Dermis microvascular lymphatic vessel endothelial cell (primary cell): ENCODE results near the gene SPATA13. TPM values are rescaled to one million over a fixed set of nuclear protein-coding genes. Genes with fewer than 3 reads are reported as not detected.
A peak's percentile ranks its signal among the peaks of the same experiment; 100 is the strongest.

Experiments used
- DNase-seq, 2 donors: peaks; one replicate each; pipeline versions ENCODE4 v3.0.0 to v3.0.0-alpha.2; 2010; ENCODE audit warnings: low read depth in 2 of 2
- total RNA-seq: library from RNA; depleted of rRNA; stranded (reverse); fragments of >200 nt; gene quantifications from 2 replicates; pipeline ENCODE4 v1.2.1, GENCODE V29; 2014

Gene SPATA13
- total RNA-seq, 1 donor from 2014 or later: 2.1 TPM

DNA sequence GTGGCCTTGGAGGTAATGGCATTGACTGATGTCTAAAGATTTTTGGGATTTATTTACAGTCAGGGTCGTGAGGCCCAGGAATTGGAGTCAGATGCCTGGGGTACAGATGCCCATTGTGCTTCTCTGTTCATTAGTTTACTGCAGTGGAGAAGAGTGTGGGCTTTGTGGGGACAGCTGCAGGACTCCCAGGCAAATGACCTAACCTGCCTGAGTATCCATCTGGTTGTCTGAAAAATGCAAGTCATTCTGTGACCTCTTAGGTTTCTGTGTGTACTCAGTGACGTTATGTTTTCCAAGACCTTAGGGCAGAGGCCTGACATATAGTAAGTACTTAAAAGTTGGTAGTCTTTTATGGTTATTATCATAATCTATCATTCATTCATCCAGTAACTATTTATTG is 60.5 kb downstream of the SPATA13 start:
- DNase-seq: no peak

DNA sequence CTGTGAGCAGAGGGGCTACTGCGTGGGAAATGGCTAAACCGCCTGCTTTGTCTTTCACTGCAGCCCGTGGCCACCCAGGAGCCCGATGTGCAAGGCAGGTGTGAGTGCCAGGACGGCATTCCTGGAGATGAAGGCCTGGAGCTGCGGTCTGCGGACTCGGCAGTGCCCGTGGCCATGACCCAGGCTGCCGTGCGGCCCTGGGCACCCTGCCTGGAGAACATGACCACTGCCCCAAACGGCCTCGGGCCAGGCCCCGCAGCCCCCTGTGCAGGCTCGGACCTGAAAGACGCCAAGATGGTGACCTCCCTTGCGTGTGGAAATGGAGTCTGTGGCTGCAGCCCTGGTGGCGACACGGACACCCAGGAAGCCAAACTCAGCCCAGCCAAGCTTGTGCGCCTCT is 62.2 kb downstream of the SPATA13 start:
- no peak for DNase-seq

DNA sequence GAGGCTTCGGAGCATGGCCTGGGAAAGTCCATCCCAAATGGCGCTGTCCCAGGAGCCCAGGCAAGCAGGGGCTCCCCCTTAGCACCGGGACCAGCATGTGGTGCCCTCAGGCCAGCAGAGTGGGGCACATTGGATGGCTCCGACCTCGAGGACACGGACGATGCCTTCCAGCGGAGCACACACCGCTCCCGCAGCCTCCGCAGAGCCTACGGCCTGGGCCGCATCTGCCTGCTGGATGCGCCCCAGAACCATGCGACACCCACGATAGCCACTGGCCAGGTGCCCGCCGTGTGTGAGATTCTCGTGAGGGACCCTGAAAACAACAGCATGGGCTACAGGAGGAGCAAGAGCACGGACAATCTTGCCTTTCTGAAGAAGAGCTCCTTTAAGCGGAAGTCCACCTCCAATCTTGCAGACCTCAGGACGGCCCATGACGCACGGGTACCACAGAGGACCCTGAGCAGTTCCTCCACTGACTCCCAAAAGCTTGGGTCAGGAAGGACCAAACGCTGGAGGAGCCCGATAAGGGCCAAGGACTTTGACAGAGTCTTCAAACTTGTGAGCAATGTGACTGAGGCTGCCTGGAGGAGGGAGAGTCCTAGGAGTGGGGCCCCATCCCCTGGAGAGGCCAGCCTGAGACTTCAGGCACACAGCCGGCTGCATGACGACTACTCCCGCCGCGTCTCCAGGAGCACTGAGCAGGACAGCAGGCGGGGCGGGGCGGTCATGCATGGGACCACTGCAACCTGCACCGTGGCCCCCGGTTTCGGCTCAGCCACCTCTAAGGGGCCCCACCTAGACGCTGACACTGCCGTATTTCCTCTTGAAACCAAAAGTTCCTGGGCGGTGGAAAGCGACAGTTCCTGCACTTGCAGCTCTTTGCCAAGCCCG is 63.1 kb downstream of the SPATA13 start:
- no peak for DNase-seq

DNA sequence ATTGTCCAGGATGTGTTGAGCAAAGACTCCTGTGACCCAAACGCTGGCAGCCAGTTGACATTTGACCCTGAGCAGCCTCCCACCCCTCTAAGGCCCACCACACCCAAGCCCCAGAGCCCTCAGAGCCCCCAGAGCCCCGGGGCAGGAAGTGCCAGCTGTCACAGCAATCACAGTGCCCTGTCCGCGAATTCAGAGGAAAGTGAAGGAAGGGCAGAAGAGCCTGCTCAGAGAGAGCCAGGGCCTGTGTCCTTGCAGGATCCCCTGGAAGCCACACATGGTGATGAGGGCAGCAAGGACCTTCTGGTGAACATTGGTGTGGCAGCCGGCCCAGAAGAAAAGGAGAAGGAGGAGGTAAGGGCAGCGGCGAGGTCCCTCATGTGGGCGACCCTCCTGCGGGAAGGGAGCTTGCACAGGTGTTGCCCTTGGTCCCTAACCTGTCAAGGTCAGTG is 63.7 kb downstream of the SPATA13 start:
- no peak for DNase-seq

DNA sequence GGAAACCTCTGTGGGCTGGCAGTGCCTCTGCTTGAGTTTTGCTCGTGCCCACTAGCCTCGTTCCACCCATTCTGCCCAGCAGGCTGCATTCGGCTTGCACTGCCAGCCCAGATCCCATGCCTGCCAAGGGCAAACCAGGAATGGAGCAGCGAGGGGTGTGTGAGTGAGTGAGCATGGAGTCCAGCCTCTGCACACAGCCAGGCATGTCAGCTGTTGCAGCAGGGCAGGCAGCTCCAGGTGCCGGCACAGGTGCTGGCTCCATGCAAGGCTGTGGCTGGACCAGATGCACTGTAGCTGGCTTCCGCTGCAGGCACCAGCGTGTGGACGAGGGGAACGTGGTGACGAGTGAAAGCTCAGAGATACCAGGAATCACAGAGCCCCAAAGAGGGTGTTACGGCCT is 64.5 kb downstream of the SPATA13 start:
- DNase-seq: no peak

DNA sequence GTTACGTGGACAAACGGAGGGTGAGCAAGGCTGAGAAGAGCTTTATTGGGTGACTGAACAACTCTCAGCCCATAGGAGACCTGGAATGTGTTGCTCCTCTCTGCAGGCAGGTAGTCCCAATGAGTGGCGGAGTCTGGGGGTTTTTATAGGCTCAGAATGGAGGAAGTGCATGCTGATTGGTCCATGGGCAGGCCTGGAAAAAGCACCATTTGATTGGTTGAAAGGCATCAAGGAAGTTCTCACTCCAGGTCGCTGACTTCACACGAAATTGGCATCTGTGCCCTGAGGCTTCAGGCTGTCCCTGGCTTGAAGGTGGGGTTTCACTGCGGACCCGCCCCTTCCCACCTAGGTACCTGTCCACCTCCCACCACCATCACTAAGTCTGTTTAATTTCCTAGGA is 65.4 kb downstream of the SPATA13 start:
- DNase-seq: no peak

DNA sequence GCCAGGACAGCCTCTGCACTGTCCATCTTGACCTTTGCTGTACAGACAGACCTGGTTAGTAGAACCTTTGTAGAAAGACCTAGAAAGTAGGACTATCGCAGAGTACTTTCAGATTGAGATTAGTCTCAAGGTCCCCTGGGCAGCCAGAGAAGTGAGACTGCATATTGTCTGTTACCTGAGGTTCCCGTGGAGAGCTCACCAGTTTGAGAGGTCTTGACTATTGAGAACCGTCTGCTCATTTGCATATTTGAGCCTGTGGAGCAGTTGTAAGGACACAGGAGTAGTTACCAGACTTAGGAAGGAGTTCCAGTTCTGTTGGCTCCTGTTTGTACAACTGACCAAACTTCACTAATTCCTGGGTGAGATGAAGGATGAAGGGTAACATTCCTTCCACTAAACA is 66.2 kb downstream of the SPATA13 start:
- no peak for DNase-seq

DNA sequence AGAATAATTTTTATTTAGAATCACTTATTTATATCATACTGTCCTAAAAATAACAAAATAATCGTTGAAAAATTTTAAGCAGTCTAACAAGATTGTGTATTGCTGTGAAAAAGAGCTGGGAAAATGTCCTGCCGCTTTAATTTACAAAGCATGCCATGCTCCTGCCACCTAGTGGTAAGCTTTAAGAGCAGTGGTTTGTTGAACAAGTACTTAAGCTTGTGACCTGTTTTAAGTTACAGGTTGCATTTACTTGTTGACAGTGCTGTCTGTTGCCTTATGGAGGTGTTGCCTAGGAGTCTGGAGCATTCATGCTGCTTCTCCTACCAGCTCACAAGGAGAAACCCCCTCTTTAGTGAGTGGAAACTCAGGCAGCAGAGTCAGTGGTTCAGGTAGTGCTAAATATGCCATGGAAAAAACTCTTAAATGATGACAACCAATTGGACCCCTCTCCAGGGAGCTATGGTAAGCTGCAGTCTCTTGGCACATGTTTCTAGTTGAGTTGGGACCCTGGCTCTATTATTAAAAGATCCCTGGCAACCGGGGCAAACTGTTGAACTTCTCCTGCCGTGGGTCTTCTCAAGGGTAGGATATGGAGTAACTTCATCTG is 68.4 kb downstream of the SPATA13 start:
- peak; percentile 47 to 70 for DNase-seq

DNA sequence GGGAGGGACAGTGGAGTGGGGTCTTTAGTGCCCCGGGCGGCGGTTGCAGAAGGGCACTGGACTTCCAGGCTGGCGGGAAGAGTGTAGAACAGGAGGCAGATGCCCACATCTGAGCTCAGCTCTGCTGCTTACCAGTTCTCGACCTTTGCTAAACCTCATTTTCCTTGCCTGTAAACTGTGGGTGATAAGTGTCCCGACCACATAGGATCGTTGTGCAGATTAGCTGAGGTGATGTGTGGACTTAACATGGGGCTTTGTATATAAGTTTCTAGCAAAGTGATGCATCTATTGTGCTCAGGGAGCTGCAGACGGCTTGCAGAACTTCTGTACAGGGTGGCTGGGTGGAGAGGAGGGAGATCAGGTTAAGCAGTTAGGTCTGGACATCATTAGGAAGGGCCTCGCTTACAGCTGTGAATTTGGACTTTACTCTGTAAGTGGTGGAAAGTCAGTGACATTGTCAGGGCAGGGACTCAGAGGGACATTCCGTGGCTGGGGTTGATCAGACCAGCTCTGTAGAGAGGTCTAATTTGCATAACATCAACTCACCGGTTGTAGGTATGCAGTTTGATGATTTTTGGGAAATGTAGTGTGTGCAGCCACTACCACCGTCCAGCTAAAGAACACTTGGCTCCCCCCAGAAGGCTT is 70.0 kb downstream of the SPATA13 start:
- no peak for DNase-seq

DNA sequence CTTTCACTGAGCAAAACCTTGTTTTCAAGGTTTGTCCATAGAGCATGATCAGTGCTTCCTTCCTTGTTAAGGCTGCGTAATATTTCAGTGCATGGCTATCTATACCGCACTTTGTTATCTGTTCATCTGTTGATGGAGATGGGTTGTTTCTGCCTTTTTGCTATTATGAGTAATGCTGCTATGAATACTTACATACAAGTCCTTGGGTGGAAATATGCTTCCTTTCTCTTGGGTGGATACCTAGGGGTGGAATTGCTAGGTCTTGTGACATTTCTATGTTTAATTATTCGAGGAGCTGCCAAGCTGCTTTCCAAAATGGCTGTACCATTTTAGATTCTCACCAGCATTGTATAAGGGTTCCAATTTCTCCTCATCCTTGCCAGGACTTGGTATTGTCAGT is 70.9 kb downstream of the SPATA13 start:
- DNase-seq: no peak

DNA sequence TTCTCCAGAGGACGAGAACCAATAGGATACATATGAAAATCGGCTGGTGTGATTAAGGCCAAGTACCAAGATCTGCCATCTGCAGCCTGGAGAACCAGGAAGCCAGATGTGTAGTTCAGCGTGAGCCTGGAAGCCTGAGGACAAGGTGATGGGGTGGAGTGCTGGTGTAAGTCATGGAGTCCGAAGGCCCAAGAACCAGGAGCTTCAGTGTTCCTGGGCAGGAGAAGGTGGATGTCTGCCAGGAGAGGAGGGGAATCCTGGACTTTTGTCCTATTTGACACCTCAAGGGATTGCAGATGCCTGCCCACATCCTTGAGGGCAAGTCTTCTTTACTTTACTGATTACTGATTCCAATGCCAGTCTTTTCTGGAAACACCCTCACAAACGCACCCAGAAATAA is 71.5 kb downstream of the SPATA13 start:
- DNase-seq: no peak

DNA sequence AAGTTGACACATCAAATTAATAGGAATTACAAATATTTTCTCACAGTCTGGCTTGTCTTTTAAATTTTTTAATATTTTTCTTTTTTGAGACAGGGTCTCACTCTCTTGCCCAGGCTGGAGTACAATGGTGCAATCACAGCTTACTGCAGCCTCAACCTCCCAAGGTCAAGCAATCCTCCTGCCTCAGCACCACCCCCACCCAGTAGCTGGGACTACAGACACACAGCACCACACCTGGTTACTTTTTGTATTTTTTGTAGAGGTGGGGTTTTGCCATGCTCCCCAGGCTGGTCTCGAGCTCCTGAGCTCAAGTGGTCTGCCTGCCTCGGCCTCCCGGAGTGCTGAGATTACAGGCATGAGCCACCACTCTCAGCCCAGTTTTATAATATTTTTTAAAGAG is 72.0 kb downstream of the SPATA13 start:
- DNase-seq: no peak

DNA sequence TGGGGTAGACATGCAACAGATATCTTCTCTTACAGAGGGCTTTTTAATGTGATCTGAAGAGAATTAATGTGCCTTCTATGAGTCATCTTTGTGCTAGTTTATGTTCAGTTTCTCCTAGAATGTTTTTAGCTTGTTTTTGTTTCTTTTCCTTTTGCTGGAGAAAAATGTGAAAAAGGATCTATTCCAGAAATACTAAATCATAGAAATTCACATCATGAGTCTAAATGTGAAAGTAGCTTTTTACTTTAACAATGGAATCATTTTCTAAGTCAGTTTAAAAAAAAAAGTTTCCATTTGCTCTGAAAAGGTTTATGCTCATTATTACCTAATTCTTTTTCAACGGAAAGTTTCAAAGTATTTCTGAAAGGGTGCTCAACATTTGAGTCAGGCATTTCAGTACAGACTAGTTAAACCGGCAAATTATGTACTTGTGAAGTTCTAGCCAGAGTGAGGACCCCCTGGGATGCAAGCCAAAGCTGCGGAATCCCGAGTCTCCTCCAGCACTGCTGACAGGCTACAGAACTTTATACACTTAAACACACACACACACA is 72.9 kb downstream of the SPATA13 start:
- DNase-seq: no peak

DNA sequence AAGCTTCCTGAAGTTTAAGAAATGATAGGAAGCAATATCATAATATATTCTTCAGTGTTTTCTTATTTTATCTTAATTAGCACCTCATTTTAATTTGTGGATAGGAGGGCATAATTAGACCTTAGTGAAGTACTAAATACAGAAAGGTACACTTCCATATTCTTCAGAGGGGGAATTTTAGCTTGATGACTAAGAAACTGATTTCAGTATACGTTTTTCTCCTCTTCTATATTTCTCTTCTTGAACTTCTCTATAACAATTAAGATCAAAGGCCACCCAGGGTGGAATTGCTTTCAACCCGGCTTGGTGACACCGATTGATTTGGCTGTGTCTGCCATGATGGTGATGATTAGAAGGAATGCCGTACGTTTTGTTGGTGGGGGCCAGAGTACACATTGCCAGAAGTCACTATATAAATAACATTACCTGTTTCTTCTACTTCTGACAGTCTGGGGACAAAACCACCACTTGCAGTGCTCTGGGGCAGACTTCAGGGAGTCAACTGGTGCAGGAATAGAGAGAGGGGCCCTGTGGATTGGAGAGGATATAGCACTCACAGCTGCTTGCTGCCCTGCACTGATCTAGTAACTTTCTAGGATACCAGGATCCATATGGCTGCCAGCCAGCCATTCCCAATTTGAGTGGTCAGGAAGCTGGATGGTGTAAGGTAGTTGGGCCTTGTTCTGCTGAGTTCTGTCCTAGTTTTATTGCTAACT is 73.8 kb downstream of the SPATA13 start:
- no peak for DNase-seq

DNA sequence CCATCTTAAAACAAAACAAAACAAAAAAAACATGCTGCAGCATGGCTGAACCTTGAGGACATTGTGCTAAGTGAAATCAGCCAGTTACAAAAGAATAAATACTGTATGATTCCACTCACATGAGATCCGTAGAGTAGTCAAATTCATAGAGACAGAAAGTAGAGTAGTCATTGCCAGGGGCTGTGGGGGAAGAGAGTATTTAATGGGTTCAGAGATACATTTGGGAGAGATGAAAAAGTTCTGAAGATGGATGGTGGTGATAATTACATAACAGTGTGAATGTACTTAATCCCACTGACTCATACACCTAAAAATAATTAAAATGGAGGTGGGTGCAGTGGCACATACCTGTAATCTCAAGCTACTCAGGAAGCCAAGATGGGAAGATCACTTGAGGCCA is 76.8 kb downstream of the SPATA13 start:
- DNase-seq: no peak

DNA sequence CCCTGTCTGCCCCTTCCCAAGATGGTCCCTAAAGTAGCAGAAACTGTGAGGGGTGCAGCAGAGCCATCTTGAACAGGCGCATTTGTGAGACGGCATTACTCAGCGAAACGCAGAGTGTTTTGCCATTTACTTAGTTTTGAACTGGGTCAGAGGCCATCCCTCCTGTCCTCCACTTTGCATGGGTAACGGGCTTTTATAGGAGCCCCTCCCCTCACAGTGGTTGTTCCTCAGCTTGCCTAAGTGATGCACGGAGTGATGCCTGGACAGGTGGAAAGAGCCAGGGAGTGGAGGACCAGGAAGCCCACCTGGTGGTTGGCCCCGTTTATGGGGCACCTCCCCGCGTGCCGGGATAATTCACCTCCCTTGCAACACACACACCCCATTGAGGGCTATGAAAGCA is 80.8 kb downstream of the SPATA13 start:
- no peak for DNase-seq

DNA sequence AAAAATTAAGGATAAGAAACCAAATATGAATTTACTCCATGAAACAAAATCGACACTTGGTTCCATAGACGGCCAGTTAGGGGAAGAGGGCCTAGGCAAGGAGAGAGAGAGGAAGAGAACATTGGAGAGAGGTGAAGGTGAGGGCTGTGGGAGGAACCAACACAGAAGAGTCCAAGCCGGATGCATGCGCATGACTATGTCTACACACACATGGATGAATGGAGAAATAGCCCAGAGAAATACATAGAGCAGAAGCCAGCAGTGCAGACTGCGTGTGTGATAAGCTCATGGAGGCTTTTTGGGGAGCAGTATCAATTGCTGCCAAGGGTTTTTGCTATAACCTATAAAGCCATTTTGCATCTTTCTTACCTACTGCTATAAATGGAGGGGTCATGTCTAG is 81.6 kb downstream of the SPATA13 start:
- DNase-seq: no peak

DNA sequence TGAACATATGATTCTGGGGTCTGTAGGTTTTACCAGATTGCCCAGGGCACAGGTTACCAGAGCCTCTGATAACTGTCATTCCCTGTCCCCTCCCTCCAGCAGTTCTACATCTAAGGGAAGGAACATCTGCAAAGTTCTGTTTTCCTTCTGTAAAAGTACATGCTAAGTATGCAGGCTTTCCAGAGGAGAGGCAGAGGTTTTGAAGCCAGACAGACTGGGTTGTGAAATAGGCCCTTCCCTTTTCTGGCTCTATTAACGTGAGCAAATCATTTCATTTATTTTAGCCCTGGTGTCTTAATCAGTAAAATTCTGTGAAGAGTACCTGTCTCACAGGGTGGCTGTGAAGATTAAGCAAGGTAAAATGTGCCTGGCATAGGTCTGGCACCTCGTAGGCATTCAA is 82.8 kb downstream of the SPATA13 start:
- DNase-seq: no peak

DNA sequence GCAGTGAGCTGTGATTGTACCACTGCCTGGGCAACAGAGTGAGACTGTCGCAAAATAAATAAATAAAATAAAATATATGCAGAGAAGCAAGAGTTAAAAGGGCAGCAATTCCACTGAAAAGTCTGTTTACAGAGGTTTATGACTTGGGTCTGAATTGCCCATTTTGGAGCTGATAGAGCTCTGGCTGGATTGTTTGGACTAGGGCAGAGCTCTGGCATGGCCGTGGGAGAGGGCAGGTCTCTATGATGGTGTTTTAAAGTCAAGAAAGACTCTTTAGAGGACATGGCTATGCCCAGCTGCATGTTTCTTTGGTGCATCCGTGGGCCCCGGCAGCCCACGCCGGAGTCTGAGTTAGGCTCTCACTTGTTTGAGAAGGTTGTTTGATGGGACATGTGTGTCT is 84.3 kb downstream of the SPATA13 start:
- DNase-seq: no peak

DNA sequence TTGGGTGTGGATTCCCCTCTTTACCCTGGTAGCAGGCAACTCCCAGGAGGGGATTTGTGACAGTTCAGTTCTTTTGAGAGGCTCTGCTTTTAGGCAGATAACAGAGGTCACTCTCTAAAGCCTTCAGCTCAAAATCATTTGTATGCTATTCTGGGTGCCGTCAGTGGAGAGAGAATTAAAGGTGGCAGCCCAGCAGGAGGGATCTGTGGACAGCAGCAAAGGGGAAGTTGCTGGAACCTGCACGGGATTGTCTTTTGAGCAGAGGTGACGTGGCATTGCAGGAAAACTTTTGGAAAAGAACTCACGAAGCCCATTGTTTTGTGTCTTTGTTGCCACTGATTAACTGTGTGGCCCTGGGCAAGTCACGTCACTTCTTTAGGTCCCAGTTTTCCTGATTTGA is 86.5 kb downstream of the SPATA13 start:
- no peak for DNase-seq

DNA sequence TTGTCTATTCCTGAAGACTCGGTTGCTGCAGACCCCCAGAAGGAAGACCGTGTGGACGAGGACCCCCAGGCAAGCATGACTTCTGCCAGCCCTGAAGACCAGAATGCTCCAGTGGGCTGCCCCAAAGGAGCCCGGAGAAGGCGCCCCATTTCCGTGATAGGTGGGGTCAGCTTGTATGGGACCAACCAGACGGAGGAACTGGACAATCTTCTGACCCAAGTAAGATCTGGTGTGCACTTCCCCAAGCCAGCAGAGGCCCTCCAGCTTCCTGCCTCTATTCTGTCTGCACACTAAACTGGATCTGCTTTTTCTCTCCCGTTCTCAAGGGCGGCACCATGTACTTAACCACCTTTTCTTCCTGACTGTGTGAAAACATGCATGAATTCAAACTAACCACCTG is 89.1 kb downstream of the SPATA13 start:
- DNase-seq: no peak
